H1 (cell line): Measurements from ENCODE around the gene ANP32B. TPM values are rescaled to one million over a fixed set of nuclear protein-coding genes. Genes with fewer than 3 reads are reported as not detected.

Experiments
- CTCF ChIA-PET: fragments of 300-600 bp; sonication (Branson Sonifier 250); formaldehyde crosslinking; loops from one replicate; lab custom pipeline; 2021; ENCODE audit not compliant: partially characterized antibody; lab: Charles Lee
- POLR2A ChIA-PET: fragments of 300-600 bp; sonication (Branson Sonifier 250); formaldehyde crosslinking; loops from one replicate; lab custom pipeline; 2021; ENCODE audit warnings: inconsistent platforms; ENCODE audit not compliant: partially characterized antibody; lab: Charles Lee
- DNase-seq, 2 experiments: peaks; one replicate each; pipeline versions ENCODE4 v3.0.0 to v3.0.0-alpha.2; 2010 to 2022; ENCODE audit warnings: low spot score in 2 of 2, low read depth in 1 of 2, mixed read lengths in 1 of 2
- FAIRE-seq: peaks from 2 replicates; lab custom pipeline; 2011; peaks lifted over from hg19 to GRCh38; lab: Jason Lieb, UNC
- H2AFZ ChIP-seq: 2 replicates; pipeline ENCODE4 v1.8.1; 2012; ENCODE audit warnings: low read length, inconsistent platforms
- H2AK5ac ChIP-seq: 2 replicates; pipeline ENCODE4 v1.6.1; 2013; ENCODE audit warnings: low read depth, low read length
- H2BK120ac ChIP-seq: replicated peaks from 2 replicates; pipeline ENCODE3; 2013; ENCODE audit warnings: low read depth, low read length, inconsistent platforms
- H2BK12ac ChIP-seq: 2 replicates; pipeline ENCODE4 v1.6.1; 2013; ENCODE audit warnings: low read depth, low read length
- H2BK15ac ChIP-seq: 2 replicates; pipeline ENCODE4 v1.6.1; 2013; ENCODE audit warnings: low read length
- H2BK20ac ChIP-seq: 2 replicates; pipeline ENCODE4 v1.6.1; 2013; ENCODE audit warnings: low read length
- H2BK5ac ChIP-seq: 2 replicates; pipeline ENCODE4 v1.6.1; 2013; ENCODE audit warnings: low read depth, low read length
- H3K14ac ChIP-seq: 2 replicates; pipeline ENCODE4 v1.6.1; 2013; ENCODE audit warnings: inconsistent platforms; ENCODE audit not compliant: insufficient read length
- H3K18ac ChIP-seq: 2 replicates; pipeline ENCODE4 v1.6.1; 2013; ENCODE audit warnings: low read length; ENCODE audit errors: extremely low read depth
- H3K23ac ChIP-seq: 2 replicates; pipeline ENCODE4 v1.6.1; 2013; ENCODE audit warnings: inconsistent platforms; ENCODE audit not compliant: insufficient read length
- H3K23me2 ChIP-seq: 2 replicates; pipeline ENCODE4 v1.6.1; 2013; ENCODE audit warnings: low read depth, low read length
- H3K27ac ChIP-seq: 2 replicates; pipeline ENCODE4 v1.6.1; 2011; ENCODE audit warnings: low read depth, low read length, inconsistent platforms
- H3K27me3 ChIP-seq, 4 experiments: replicated peaks in 1 of 4; 1 replicate in 1 of 4; 2 replicates in 3 of 4; pipeline versions ENCODE4 v1.6.1 to v1.8.1; 2011 to 2013; ENCODE audit warnings: low read length in 3 of 4, mild to moderate bottlenecking in 3 of 4, inconsistent platforms in 2 of 4, mixed read lengths in 2 of 4, moderate library complexity in 1 of 4; ENCODE audit not compliant: control insufficient read depth in 3 of 4, insufficient read depth in 3 of 4; ENCODE audit errors: extremely low read depth in 1 of 4
- H3K36me3 ChIP-seq, 4 experiments: 2 replicates each; pipeline versions ENCODE4 v1.6.1 to v1.8.1; 2011 to 2013; ENCODE audit warnings: mild to moderate bottlenecking in 4 of 4, low read length in 3 of 4, moderate library complexity in 2 of 4, control low read depth in 1 of 4, inconsistent platforms in 1 of 4; ENCODE audit not compliant: insufficient read depth in 4 of 4, control insufficient read depth in 2 of 4
- H3K4ac ChIP-seq: replicated peaks from 2 replicates; pipeline ENCODE3; 2013; ENCODE audit warnings: low read length, low read depth, mixed read lengths, inconsistent platforms; ENCODE audit not compliant: insufficient read length
- H3K4me1 ChIP-seq, 4 experiments: replicated peaks in 1 of 4; 1 replicate in 1 of 4; 2 replicates in 3 of 4; pipeline versions ENCODE4 v1.6.1 to v1.8.1; 2011 to 2013; ENCODE audit warnings: low read length in 3 of 4, inconsistent platforms in 2 of 4, mixed read lengths in 1 of 4; ENCODE audit not compliant: insufficient read depth in 4 of 4, control insufficient read depth in 3 of 4
- H3K4me2 ChIP-seq, 2 experiments: 2 replicates each; pipeline versions ENCODE4 v1.6.1 to v1.8.1; 2011 to 2013; ENCODE audit warnings: low read depth in 2 of 2, low read length in 2 of 2, control low read depth in 1 of 2, inconsistent platforms in 1 of 2, mild to moderate bottlenecking in 1 of 2; ENCODE audit not compliant: insufficient read depth in 1 of 2
- H3K4me3 ChIP-seq, 4 experiments: fragments of 200-600, 300-600 bp in 1 of 4; sonication (generic), shearing (Covaris generic), sonication (Bioruptor Twin) in 1 of 4; 2 replicates each; pipeline versions ENCODE4 v1.5.1 to v1.8.1; 2011 to 2016; ENCODE audit warnings: low read length in 4 of 4, low read depth in 3 of 4, control low read depth in 2 of 4, inconsistent platforms in 2 of 4, mild to moderate bottlenecking in 2 of 4, mixed read lengths in 1 of 4, moderate library complexity in 1 of 4; ENCODE audit not compliant: insufficient read depth in 2 of 4; ENCODE audit errors: extremely low read depth in 1 of 4
- H3K56ac ChIP-seq: replicated peaks from 2 replicates; pipeline ENCODE3; 2013; ENCODE audit warnings: low read depth, mild to moderate bottlenecking, mixed read lengths, low read length, inconsistent platforms; ENCODE audit not compliant: insufficient read length
- H3K79me1 ChIP-seq: 2 replicates; pipeline ENCODE4 v1.6.1; 2013; ENCODE audit warnings: low read depth, low read length, control low read depth
- H3K79me2 ChIP-seq, 2 experiments: 2 replicates each; pipeline versions ENCODE4 v1.6.1 to v1.8.1; 2012 to 2013; ENCODE audit warnings: low read length in 2 of 2, mild to moderate bottlenecking in 2 of 2, inconsistent platforms in 1 of 2; ENCODE audit not compliant: insufficient read depth in 2 of 2, control insufficient read depth in 1 of 2
- H3K9ac ChIP-seq, 4 experiments: replicated peaks in 1 of 4; 1 replicate in 1 of 4; 2 replicates in 3 of 4; pipeline versions ENCODE4 v1.6.1 to v1.8.1; 2011 to 2013; ENCODE audit warnings: low read depth in 3 of 4, low read length in 3 of 4, control low read depth in 2 of 4, mild to moderate bottlenecking in 2 of 4, moderate library complexity in 2 of 4, inconsistent platforms in 1 of 4; ENCODE audit errors: extremely low read depth in 1 of 4
- H3K9me3 ChIP-seq, 2 experiments: 2 replicates each; pipeline versions ENCODE4 v1.6.1 to v1.8.1; 2012 to 2013; ENCODE audit warnings: mild to moderate bottlenecking in 2 of 2, moderate library complexity in 2 of 2, control low read depth in 1 of 2, inconsistent platforms in 1 of 2, low read depth in 1 of 2, low read length in 1 of 2, mixed read lengths in 1 of 2; ENCODE audit not compliant: insufficient read depth in 2 of 2
- H4K20me1 ChIP-seq, 2 experiments: replicated peaks in 1 of 2; 2 replicates each; pipeline versions ENCODE3 to v1.8.1; 2011 to 2013; ENCODE audit warnings: inconsistent platforms in 2 of 2, low read length in 2 of 2, mild to moderate bottlenecking in 1 of 2; ENCODE audit not compliant: insufficient read depth in 2 of 2, control insufficient read depth in 1 of 2
- H4K5ac ChIP-seq: 2 replicates; pipeline ENCODE4 v1.6.1; 2013; ENCODE audit warnings: low read length, low read depth, mixed read lengths, inconsistent platforms; ENCODE audit not compliant: insufficient read length
- H4K8ac ChIP-seq: 2 replicates; pipeline ENCODE4 v1.8.0; 2013; ENCODE audit warnings: mild to moderate bottlenecking, moderate library complexity, low read length, inconsistent platforms; ENCODE audit not compliant: insufficient read depth; ENCODE audit errors: extremely low read depth
- H4K91ac ChIP-seq: replicated peaks from 2 replicates; pipeline ENCODE3; 2013; ENCODE audit warnings: low read length, mixed read lengths, inconsistent platforms; ENCODE audit not compliant: insufficient read length
- CBX5 ChIP-seq: fragments of 300-800, 300-1000 bp; sonication (generic); IDR thresholded peaks from 2 replicates; pipeline ENCODE4 v1.7.1; 2016; ENCODE audit warnings: antibody characterized with exemption, low read length, low read depth
- CEBPB ChIP-seq: IDR thresholded peaks from 2 replicates; pipeline ENCODE4 v1.6.1; 2012; ENCODE audit warnings: low read depth, low read length
- CTBP2 ChIP-seq: IDR thresholded peaks from 2 replicates; pipeline ENCODE4 v1.7.0; 2011; ENCODE audit warnings: borderline replicate concordance, mild to moderate bottlenecking, moderate library complexity, mixed read lengths, low read length; ENCODE audit not compliant: insufficient read depth, insufficient read length
- EP300 ChIP-seq, 2 experiments: IDR thresholded peaks; 1 replicate in 1 of 2; 2 replicates in 1 of 2; pipeline ENCODE4 v1.6.1; 2011 to 2012; ENCODE audit warnings: low read depth in 2 of 2, low read length in 2 of 2, mild to moderate bottlenecking in 2 of 2, borderline replicate concordance in 1 of 2, inconsistent platforms in 1 of 2, moderate library complexity in 1 of 2
- FOSL1 ChIP-seq: IDR thresholded peaks from 2 replicates; pipeline ENCODE4 v1.6.1; 2011; ENCODE audit warnings: mild to moderate bottlenecking, low read depth, low read length, moderate library complexity; ENCODE audit not compliant: insufficient read depth
- HDAC2 ChIP-seq, 2 experiments: fragments of 300-600 bp in 1 of 2; sonication (generic) in 1 of 2; IDR thresholded peaks; 2 replicates each; pipeline ENCODE4 v1.6.1; 2011 to 2012; ENCODE audit warnings: low read depth in 2 of 2, low read length in 2 of 2, mild to moderate bottlenecking in 2 of 2, moderate library complexity in 2 of 2, borderline replicate concordance in 1 of 2, inconsistent platforms in 1 of 2
- HDAC6 ChIP-seq: IDR thresholded peaks from one replicate; pipeline ENCODE4 v1.7.1; 2012; ENCODE audit warnings: low read depth, mild to moderate bottlenecking, inconsistent platforms, low read length, moderate library complexity
- KDM5A ChIP-seq: fragments of 200-600 bp; IDR thresholded peaks from 2 replicates; pipeline ENCODE4 v1.7.1; 2012; ENCODE audit warnings: mild to moderate bottlenecking, low read length, inconsistent platforms, mixed read lengths
- NANOG ChIP-seq: IDR thresholded peaks from 2 replicates; pipeline ENCODE4 v1.6.1; 2011; ENCODE audit warnings: low read length, low read depth, mild to moderate bottlenecking, inconsistent platforms; ENCODE audit not compliant: insufficient read depth, poor library complexity, severe bottlenecking
- PHF8 ChIP-seq: fragments of 200-600 bp; sonication (generic); conservative IDR thresholded peaks from 2 replicates; pipeline ENCODE4 v1.7.1; 2012; ENCODE audit warnings: low read depth, mild to moderate bottlenecking, inconsistent platforms, low read length, moderate library complexity
- POLR2AphosphoS5 ChIP-seq: IDR thresholded peaks from 2 replicates; pipeline ENCODE4 v1.6.1; 2011; ENCODE audit warnings: low read depth, low read length
- RBBP5 ChIP-seq: IDR thresholded peaks from 2 replicates; pipeline ENCODE4 v1.7.1; 2012; ENCODE audit warnings: low read depth, mild to moderate bottlenecking, inconsistent platforms, low read length, moderate library complexity, borderline replicate concordance
- SIRT6 ChIP-seq: IDR thresholded peaks from one replicate; pipeline ENCODE4 v1.7.1; 2012; ENCODE audit warnings: low read length, inconsistent platforms
- TEAD4 ChIP-seq: IDR thresholded peaks from 2 replicates; pipeline ENCODE4 v1.6.1; 2012; ENCODE audit warnings: low read depth, low read length, inconsistent platforms, mixed read lengths
- WGBS, 2 experiments: shearing (Covaris generic) in 1 of 2; methylation state at CpG; one replicate each; pipeline versions ENCODE4 v1.1.6 to v1.1.7; 2013 to 2015; ENCODE audit warnings: low lambda C conversion rate in 2 of 2, mixed read lengths in 2 of 2, inconsistent platforms in 1 of 2, low coverage in 1 of 2, missing lambda C conversion rate in 1 of 2; ENCODE audit not compliant: insufficient replicate concordance in 2 of 2, insufficient coverage in 1 of 2, insufficient read length in 1 of 2; ENCODE audit errors: extremely low coverage in 1 of 2, missing lambda C conversion rate in 1 of 2; 5-methylcytosine and 5-hydroxymethylcytosine counted together
- polyA plus RNA-seq, 7 experiments: library from polyadenylated mRNA; depleted of rRNA in 3 of 7; stranded (reverse) in 5 of 7; unstranded in 2 of 7; fragments of >200 nt in 5 of 7; fragments of 200-250 nt in 2 of 7; gene quantifications; 1 replicate in 5 of 7; 2 replicates in 1 of 7; 4 replicates in 1 of 7; pipeline versions ENCODE4 v1.2.1 to v1.2.3, GENCODE V29; 2011 to 2013; ENCODE audit warnings: missing spikeins in 2 of 7, mixed read lengths in 2 of 7
- total RNA-seq: library from RNA; stranded (reverse); fragmentation: NEBNext Ultra II Directional; extraction: Animal tissue kit (Norgen Biotek cat#: 25700); gene quantifications from 2 replicates; pipeline ENCODE4 v1.2.1, GENCODE V29; 2021

The ANP32B gene
- total and polyA plus RNA-seq, 2 of the 8 experiments (the other 6 are each of a cell fraction or from before 2014, with no cell fraction given) = 7.6 to 88.1 TPM

GRCh38 chr9:97941323-97941722 lies 41.8 kb upstream of the ANP32B start:
- peaks cover 0 to 24% (median 8%) of the 10 kb centered on the region in 4 experiments; a peak in 5 of 7 replicates for H3K27me3 ChIP-seq
- FAIRE-seq = no peak
- no peaks in the 10 kb centered on the region for H3K9me3 ChIP-seq
- TF ChIP-seq PHF8 (no peak), HDAC2 (IDR thresholded peaks at IDR 0.05; ENCODE audit: borderline replicate concordance in 1 of 2, low read depth in 2 of 2, low read length in 2 of 2) (no peak), KDM5A (no peak), FOSL1 (no peak), CEBPB (no peak), SIRT6 (no peak), CTBP2 (no peak), HDAC6 (no peak), POLR2AphosphoS5 (no peak), CBX5 (no peak), TEAD4 (no peak), RBBP5 (no peak), NANOG (no peak), EP300 (IDR thresholded peaks at IDR 0.05; ENCODE audit: borderline replicate concordance in 1 of 2, low read depth in 2 of 2, low read length in 2 of 2) (no peak)

More at GRCh38 chr9:97941323-97941722, 41.8 kb upstream of the ANP32B start:
- Histone ChIP-seq H4K8ac (no peak overlapping the region), H3K23ac (no peak overlapping the region), H3K36me3 (no peaks in the 10 kb centered on the region), H4K20me1 (no peaks in the 10 kb centered on the region), H3K56ac (no peak overlapping the region), H3K79me2 (no peaks in the 10 kb centered on the region), H3K18ac (no peak overlapping the region), H3K4me2 (no peak overlapping the region), H3K9ac (no peak overlapping the region), H3K4me3 (no peak overlapping the region), H3K4ac (no peak overlapping the region), H3K14ac (no peak overlapping the region), H2BK20ac (no peak overlapping the region), H2BK12ac (no peak overlapping the region), H2AK5ac (no peak overlapping the region), H2AFZ (no peak overlapping the region), H3K27ac (no peak overlapping the region), H4K5ac (no peak overlapping the region), H3K79me1 (no peaks in the 10 kb centered on the region), H4K91ac (no peak overlapping the region), H2BK120ac (no peak overlapping the region), H3K23me2 (no peaks in the 10 kb centered on the region), H2BK15ac (no peak overlapping the region), H2BK5ac (no peak overlapping the region), H3K4me1 (no peaks in the 10 kb centered on the region)
- ChIA-PET POLR2A (no interaction called here), CTCF (interaction anchor here (3.7 kb wide), 1 partner anchor 19 kb away, joined by 14 read pairs; the partner anchor contains the start of gene TRMO)
- DNase-seq = no peak
- WGBS, 2 experiments = 87% methylated on average over 1 of the region's 1 CpG; no CpG with 5 or more reads in 1 of the 2 experiments
